ENCODE results near the gene SV2B. TPM values are rescaled to one million over a fixed set of nuclear protein-coding genes. Genes with fewer than 3 reads are reported as not detected.

The SV2B gene
- total RNA-seq, 1 experiment from 2014 or later = not detected

DNA sequence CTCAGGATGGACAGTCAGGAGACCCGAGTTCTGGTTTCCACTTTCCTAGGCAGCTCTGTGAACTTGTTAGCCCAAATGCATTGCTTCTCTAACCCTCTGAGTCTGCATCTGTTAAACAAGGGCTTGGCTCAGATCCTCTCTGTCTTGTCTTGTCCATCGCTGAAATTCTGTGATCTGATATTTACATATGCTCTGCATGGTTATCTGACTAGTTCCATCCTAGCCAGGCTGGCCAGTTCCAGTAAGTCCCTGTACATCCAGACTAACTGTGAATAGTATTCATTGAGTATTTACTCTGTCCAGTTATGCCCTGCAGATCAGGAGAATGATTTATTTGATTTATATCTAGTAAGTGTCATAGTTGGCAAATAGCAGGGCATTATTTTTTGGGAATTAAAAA, 27.0 kb upstream of the SV2B start:
- POLR2A ChIA-PET (ENCODE audit: unreplicated experiment) = no interaction called here

GRCh38 chr15:91073768-91074167, 26.3 kb upstream of the SV2B start:
- no peak overlapping the region for H3K4me3 ChIP-seq (ENCODE audit: low read length)
- no peaks in the 10 kb centered on the region for H4K20me1 ChIP-seq (ENCODE audit: low read length)
- no peak for DNase-seq
- intact Hi-C loops (cut with micrococcal nuclease) = no loop called here
- H3K79me2 ChIP-seq (ENCODE audit: low read length) = no peaks in the 10 kb centered on the region
- no peaks in the 10 kb centered on the region for H3K4me1 ChIP-seq (ENCODE audit: insufficient read depth, low read length)
- no peaks in the 10 kb centered on the region for H3F3A ChIP-seq (ENCODE audit: low read length, unreplicated experiment)
- no peak overlapping the region for H3K4me2 ChIP-seq (ENCODE audit: low read length)
- no peak overlapping the region for H3K9ac ChIP-seq (ENCODE audit: low read length)
- ATAC-seq = no peak
- CTCF ChIA-PET = no interaction called here
- H2AFZ ChIP-seq (ENCODE audit: low read length) = no peak overlapping the region
- no peaks in the 10 kb centered on the region for H3K36me3 ChIP-seq (ENCODE audit: low read depth, low read length)
- peaks cover 38% of the 10 kb centered on the region for H3K27me3 ChIP-seq (ENCODE audit: low read length)
- no peaks in the 10 kb centered on the region; the same call in 1 of the 2 replicates for H3K9me2 ChIP-seq (replicated peaks; ENCODE audit: low read length)
- POLR2A ChIA-PET (ENCODE audit: unreplicated experiment) = no interaction called here
- no peak overlapping the region for H3K27ac ChIP-seq (ENCODE audit: low read length)
- no TSS peak for BruUV-seq (replicated peaks)
- no peaks in the 10 kb centered on the region for H3K9me3 ChIP-seq (ENCODE audit: low read length)
- no peak for TF ChIP-seq CTCF (conservative IDR thresholded peaks at IDR 0.05; ENCODE audit: low read depth, low read length)
- TF ChIP-seq EZH2 (IDR thresholded peaks at IDR 0.05; ENCODE audit: low read length, unreplicated experiment) = no peak
- no peak for TF ChIP-seq EZH2phosphoT487 (IDR thresholded peaks at IDR 0.05; ENCODE audit: borderline replicate concordance, low read length)

More for the DNA sequence above, 27.0 kb upstream of the SV2B start:
- Histone ChIP-seq H3K27ac (ENCODE audit: low read length) (no peak overlapping the region), H3K27me3 (ENCODE audit: low read length) (peaks cover 35% of the 10 kb centered on the region), H3K4me2 (ENCODE audit: low read length) (no peak overlapping the region), H3F3A (ENCODE audit: low read length, unreplicated experiment) (no peaks in the 10 kb centered on the region), H2AFZ (ENCODE audit: low read length) (no peak overlapping the region), H3K9ac (ENCODE audit: low read length) (no peak overlapping the region), H3K4me1 (ENCODE audit: insufficient read depth, low read length) (no peaks in the 10 kb centered on the region), H3K79me2 (ENCODE audit: low read length) (no peaks in the 10 kb centered on the region), H3K9me2 (replicated peaks; ENCODE audit: low read length) (no peaks in the 10 kb centered on the region; the same call in 1 of the 2 replicates), H3K4me3 (ENCODE audit: low read length) (no peak overlapping the region), H3K9me3 (ENCODE audit: low read length) (no peaks in the 10 kb centered on the region), H4K20me1 (ENCODE audit: low read length) (no peaks in the 10 kb centered on the region), H3K36me3 (ENCODE audit: low read depth, low read length) (no peaks in the 10 kb centered on the region)
- DNase-seq (no peak), ATAC-seq (no peak)
- intact Hi-C loops (cut with micrococcal nuclease) = no loop called here
- no TSS peak for BruUV-seq (replicated peaks)
- TF ChIP-seq EZH2 (IDR thresholded peaks at IDR 0.05; ENCODE audit: low read length, unreplicated experiment) (no peak), CTCF (conservative IDR thresholded peaks at IDR 0.05; ENCODE audit: low read depth, low read length) (no peak), EZH2phosphoT487 (IDR thresholded peaks at IDR 0.05; ENCODE audit: borderline replicate concordance, low read length) (no peak)
- CTCF ChIA-PET = no interaction called here

DNA sequence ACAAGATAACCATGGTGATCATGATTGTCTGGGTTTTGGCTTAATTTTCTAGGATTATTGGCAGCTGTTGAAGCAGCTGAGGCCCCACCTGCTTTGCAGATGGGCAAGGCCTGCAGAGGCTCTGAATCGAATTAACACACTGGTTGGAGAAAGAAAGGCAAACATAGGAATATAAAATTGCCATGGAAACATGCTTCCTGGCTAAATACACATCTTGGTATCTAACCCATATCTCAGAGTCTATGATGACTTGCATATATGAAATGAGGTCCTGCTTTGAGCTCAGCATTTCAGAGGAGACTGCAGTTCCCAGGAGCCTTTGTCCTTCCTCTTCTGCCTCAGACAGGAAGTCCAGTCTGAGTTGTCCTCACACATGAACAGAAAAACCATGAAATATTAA, 24.3 kb upstream of the SV2B start:
- no peak overlapping the region for H3K9ac ChIP-seq (ENCODE audit: low read length)
- no peaks in the 10 kb centered on the region for H3K4me1 ChIP-seq (ENCODE audit: insufficient read depth, low read length)
- DNase-seq (no peak), ATAC-seq (no peak)
- H3K9me2 ChIP-seq (replicated peaks; ENCODE audit: low read length) = no peaks in the 10 kb centered on the region; the same call in 1 of the 2 replicates
- H3K9me3 ChIP-seq (ENCODE audit: low read length) = no peaks in the 10 kb centered on the region
- CTCF ChIA-PET = no interaction called here
- H3K27me3 ChIP-seq (ENCODE audit: low read length) = peaks cover 47% of the 10 kb centered on the region
- no peaks in the 10 kb centered on the region for H3K36me3 ChIP-seq (ENCODE audit: low read depth, low read length)
- H3K27ac ChIP-seq (ENCODE audit: low read length) = no peak overlapping the region
- H3K4me2 ChIP-seq (ENCODE audit: low read length) = no peak overlapping the region
- no peak overlapping the region for H2AFZ ChIP-seq (ENCODE audit: low read length)
- no TSS peak for BruUV-seq (replicated peaks)
- intact Hi-C loops (cut with micrococcal nuclease) = no loop called here
- no peak for TF ChIP-seq EZH2phosphoT487 (IDR thresholded peaks at IDR 0.05; ENCODE audit: borderline replicate concordance, low read length)
- H3K4me3 ChIP-seq (ENCODE audit: low read length) = no peak overlapping the region
- no peaks in the 10 kb centered on the region for H3F3A ChIP-seq (ENCODE audit: low read length, unreplicated experiment)
- POLR2A ChIA-PET (ENCODE audit: unreplicated experiment) = no interaction called here
- no peaks in the 10 kb centered on the region for H3K79me2 ChIP-seq (ENCODE audit: low read length)
- H4K20me1 ChIP-seq (ENCODE audit: low read length) = no peaks in the 10 kb centered on the region
